COLO829 (cell line): ENCODE results near the gene RRM1.
"Not testable (repeated sequence)": the region's sequence is repeated elsewhere in the genome, so short reads cannot be mapped to it uniquely, and the experiment has no call there.

Experiments
- DNase-seq: peaks from one replicate; pipeline ENCODE4 v3.0.0; 2012; ENCODE audit warnings: low spot score

RRM1 gene

DNA sequence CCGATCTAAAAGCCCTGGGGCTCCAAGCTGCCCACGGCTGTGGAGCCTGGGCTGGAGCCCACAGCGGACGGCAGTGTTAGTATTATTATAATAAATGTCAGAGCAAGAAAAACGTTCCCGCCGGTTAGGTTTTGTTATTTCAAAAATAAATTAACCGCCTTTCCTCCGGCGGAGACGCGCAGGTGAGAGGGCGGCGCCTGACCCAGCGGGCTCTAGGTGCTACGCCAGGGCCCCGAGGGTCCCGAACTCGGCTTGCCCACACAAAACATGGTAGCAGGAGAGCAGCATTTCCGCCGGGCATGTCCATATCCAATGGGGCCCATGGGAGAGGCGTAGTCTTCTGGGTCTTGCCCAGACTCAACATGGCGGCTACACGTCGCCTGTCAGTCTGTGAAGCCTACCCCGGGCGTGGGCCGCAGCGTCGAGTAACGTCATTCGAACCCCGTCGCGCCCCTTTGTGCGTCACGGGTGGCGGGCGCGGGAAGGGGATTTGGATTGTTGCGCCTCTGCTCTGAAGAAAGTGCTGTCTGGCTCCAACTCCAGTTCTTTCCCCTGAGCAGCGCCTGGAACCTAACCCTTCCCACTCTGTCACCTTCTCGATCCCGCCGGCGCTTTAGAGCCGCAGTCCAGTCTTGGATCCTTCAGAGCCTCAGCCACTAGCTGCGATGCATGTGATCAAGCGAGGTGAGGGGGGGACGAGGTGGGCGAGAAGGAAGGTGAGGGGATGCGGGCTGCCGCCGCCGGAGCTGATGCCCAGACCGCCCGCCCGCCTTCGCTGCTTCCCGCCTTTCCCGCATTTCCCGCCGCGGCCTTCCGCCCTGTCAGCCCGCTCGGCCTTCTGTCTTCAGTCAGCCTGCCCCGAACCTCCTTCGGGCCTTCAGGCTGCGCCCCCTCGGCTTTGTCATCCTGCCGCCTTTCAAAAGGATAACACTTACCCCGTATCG, at the start of gene RRM1:
Gene RRM1 (plus strand): TSS at position 452 of the 944 bp plus-strand sequence. CDS start 214 bp downstream, at position 666.
- DNase-seq: peak; percentile 95

DNA sequence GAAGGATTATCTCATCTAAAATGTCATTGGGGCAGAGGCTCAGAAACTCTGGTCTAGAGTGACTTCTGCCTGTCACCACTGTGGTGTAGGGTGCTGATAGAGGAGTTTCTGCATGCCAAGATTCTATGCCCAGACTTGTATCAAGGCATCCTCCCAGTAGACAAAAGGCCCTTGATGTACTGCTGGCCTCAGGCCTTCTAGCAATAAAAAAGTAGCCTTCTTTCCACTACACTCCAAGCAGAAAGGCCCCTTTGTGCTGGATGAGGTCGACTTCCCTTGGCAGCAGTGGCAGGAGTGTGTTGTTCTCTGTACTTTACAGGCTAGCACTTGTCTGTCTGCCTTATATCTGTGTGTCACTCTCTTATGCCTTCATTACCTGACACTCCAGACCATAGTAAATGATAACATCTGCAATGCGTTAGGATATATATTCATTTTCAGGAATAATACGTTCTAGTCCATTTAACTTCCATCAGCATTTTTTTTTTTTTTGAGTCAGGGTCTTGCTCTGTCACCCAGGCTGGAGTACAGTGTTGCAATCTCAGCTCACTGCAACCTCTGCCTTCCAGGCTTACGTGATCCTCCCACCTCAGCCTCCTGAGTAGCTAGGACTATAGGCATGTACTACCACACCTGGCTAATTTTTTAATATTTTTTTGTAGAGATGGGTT, 49.5 kb upstream of the RRM1 start:
- peak; percentile 91 for DNase-seq

DNA sequence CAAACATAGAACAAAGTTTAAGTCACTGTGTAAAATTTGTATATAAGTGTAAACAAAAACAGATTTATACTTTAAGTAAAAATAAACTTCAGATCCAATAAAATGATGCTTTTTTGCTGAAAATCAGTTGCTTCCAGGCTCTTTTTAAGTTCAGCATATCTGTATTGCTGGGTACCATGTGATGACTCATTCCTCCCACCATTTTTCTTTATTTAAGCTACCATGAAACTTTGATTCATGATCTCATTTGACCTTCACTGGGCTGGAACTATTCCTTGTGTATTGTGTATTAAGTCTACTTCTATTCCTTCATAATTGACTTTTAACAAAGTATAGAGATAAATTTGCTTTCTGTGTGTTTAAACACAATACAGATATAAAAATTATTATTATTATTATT, 46.3 kb upstream of the RRM1 start:
- peak; percentile 62 for DNase-seq

GRCh38 chr11:4049006-4049405, 45.6 kb upstream of the RRM1 start:
- DNase-seq: no peak

- DNase-seq: no peak
Observed at GRCh38 chr11:4050138-4050537, 44.5 kb upstream of the RRM1 start.

- DNase-seq: not testable (repeated sequence)
Observed at GRCh38 chr11:4053200-4053599, 41.4 kb upstream of the RRM1 start.

GRCh38 chr11:4054643-4055042, 40.0 kb upstream of the RRM1 start:
- DNase-seq: no peak

- DNase-seq: no peak
Observed at GRCh38 chr11:4059424-4059823, 35.2 kb upstream of the RRM1 start.

DNA sequence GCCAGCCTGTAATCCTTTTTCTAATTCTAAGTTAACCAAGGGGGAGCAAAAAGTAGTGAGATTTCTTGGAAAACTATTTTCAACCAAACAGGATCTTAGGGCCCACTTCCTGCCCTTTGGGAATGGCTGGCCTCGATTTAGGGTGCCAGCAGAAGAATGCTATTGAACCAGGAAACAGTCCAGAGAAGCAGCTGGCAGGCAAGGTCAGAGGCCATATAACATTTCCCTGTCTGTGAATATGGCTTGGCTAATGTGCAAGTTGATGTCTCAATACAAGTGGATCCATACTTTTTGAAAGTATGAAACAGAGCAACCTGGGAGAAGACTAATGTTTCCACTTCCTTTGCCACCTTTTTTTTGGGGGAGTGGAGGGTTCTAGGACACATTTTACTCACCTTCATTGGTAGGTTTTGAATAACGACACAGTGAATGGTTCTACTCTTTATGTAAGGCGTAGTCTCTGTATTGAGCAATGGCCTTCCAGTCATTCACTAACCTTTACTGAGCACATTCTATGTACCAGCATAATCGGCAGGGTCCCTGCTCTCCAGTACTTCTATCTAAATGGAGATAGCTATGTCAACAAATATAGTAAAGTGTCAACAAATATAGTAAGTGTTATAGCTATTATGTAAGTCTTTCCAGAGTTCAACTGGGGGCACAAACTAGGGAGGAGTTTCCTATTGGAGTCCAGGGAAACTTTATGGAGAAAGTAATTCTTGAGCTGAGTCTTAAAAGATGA, 34.2 kb upstream of the RRM1 start:
- no peak for DNase-seq

DNA sequence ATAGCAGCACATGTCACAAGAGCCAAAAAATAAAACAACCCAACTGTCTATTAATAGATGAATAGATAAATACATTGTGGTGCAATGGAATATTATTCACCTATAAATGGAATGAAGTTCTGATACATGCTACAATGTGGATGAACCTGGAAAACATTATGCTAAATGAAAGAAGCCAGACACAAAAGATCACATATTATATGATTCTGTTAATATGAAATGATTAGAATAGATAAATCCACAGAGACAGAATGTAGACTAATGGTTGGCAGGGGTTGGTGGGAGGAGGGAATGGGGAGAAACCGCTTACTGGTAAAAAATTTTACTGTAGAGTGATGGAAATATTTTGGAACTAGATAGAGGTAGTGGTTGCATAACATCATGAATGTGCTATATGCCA, 32.9 kb upstream of the RRM1 start:
- no peak for DNase-seq

- no peak for DNase-seq
Observed at GRCh38 chr11:4063348-4063747, 31.3 kb upstream of the RRM1 start.

DNA sequence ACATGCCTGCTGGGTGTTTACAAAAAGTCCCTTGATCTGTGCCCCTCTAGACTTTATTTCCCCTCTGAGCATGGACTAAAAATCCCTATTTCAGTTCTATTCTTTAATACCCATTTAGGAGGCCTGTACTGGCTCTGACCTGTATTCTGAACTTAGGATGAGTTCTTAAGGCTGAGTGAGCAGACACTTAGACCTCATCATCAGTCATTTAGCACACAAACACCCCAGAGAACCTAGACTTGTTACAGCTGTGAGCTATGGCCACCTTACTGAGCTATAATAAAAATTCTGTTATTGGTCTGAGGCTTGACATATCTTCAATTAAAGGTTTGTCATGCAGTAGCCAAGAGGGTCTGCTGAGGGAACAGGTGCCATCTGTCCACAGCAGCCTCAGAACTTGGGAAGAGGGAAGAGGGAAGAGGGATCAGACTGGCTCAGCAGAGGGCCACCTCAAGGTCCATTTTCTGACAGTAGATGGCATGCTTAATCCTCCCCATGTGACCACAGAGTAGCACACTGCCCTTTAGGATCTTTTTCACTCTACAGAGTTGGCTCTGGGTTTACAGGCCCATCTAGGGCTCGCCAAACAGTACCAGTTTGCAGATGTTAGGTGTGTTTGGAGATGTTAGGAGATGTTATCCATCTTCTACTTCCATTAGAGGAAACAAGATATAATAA, 30.2 kb upstream of the RRM1 start:
- no peak for DNase-seq

GRCh38 chr11:4065086-4065485, 29.5 kb upstream of the RRM1 start:
- no peak for DNase-seq

- DNase-seq: no peak
Observed at GRCh38 chr11:4065601-4066377, 28.8 kb upstream of the RRM1 start.

GRCh38 chr11:4066910-4067309, 27.7 kb upstream of the RRM1 start:
- no peak for DNase-seq

- DNase-seq: no peak
Observed at GRCh38 chr11:4068962-4069361, 25.6 kb upstream of the RRM1 start.

DNA sequence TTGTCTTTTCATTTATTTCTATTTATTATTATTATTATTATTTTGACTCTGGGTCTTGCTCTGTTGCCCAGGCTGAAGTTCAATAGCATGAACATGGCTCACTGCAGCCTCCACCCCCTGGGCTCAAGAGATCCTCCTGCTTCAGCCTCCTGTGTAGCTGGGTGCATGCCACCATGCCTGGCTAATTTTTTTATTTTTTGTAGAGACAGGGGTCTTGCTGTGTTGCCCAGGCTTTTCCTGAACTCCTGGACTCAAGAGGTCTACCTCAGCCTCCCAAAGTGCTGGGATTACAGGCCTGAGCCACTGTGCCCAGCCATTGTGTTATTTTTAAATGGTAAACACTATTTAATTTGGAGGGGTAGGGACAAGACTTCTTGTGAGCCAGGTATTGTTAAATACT, 23.3 kb upstream of the RRM1 start:
- DNase-seq: no peak

DNA sequence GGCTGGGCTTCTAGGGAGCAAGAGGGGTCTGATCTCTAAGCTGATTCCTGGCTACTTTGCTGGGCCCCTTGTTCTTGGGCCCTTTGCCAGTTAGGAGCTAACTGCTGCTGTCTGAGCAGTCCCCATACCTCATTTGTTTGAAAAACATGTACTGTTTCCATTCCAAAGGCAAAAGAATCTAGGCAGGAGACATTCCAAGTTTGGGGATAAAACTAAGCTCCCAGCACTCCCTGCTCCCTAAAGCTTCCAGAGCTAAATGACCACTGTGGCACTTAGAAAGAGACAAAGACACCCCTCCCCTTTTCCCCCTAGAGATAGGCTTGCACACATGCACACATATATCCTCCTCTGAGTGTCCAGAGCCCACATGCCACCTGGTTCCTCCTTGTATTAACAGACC, 22.7 kb upstream of the RRM1 start:
- no peak for DNase-seq

DNA sequence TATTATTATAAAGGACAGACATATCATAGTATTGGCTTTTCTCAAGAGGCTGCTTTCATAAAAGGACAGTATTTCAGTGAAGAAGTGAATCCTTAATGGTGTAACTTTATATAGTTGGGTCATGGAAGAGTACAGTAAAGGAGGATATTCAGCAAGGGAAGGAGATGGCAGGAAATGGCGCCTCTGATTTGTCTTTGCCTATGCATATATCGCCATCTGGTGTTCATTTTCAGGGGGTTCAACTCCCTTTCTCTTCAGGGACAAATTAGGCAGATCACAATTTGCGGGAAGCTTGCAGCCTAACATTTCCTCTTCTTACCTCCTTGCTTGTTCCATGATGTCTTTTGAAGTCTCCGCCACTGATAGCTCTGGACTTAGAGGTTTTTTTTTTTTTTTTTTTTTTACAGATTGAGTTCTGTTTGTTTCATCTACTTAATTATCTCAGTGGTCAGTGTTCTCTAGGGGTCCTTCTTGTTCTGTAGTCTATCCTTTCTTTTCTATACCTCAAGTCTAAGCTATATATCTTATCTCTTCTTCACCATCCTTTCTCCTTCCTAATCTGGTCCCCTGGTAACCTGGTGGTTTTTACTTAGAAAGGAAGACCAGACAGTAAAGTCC, 21.8 kb upstream of the RRM1 start:
- DNase-seq: peak; percentile 79

- DNase-seq: no peak
Observed at GRCh38 chr11:4074266-4074665, 20.3 kb upstream of the RRM1 start.

GRCh38 chr11:4076774-4077173, 17.8 kb upstream of the RRM1 start:
- no peak for DNase-seq
